HG02973 (cell line): ENCODE measurements around the gene FKBP7.
"Not testable (repeated sequence)": the region's sequence is repeated elsewhere in the genome, so short reads cannot be mapped to it uniquely, and the experiment has no call there.

Source experiments
- ATAC-seq: cut with Tn5 transposase; IDR thresholded peaks from one replicate; pipeline ENCODE4 v1.9.1; 2021; ENCODE audit warnings: moderate library complexity; ENCODE audit not compliant: unreplicated experiment

FKBP7 gene

DNA sequence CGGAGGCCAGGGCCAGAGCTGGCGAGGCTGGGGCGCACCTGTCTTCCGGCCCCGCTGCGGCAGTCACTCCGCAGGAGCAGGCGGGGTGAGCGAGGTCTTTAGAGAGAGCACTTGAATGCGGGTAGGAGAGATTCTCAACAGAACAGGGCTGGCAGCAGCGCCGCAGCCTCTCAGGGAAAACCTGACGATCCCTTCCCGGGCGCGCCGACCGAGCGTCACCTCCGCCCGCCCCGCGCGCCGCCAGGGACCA lies 28.0 kb downstream of the FKBP7 start:
- ATAC-seq = peak; percentile 53

DNA sequence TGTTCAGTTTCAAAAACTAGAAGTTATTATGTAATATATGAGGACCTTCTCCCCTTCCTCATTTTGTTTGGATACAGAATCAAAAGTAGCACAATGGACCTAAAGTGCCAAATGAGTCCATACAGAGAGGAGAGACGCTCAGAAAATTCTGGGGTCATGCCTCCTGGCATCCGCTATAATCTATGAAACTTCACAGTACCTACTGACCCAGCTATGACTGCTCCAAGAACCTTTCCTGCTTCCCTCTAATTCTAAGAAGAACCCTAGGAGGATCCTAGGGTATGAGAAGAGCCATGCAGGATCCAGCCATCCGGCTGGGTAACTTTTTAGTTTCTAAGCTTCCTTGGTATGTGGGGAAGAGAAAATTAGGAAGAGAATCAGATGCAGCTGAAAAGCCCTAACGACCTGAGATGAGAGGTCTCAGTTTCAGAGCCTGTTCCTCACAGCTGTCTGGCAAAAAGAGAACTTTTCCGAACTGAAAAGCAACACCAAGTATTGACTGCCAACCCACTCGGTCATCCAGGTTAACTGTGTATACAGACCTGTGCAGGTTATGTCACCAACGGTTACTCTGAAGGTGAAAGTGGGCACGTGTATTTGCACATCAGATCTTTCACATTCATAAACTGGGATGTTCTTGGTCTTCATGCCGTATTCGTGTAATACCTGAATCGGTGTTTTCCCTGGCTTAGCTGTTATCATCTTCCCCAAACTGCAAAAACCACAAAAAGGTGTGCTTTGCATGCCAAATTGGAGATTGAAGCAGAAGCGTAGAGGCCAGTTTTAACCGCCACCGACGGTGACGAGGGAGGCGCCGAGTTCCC lies 28.5 kb downstream of the FKBP7 start:
- ATAC-seq = no peak

DNA sequence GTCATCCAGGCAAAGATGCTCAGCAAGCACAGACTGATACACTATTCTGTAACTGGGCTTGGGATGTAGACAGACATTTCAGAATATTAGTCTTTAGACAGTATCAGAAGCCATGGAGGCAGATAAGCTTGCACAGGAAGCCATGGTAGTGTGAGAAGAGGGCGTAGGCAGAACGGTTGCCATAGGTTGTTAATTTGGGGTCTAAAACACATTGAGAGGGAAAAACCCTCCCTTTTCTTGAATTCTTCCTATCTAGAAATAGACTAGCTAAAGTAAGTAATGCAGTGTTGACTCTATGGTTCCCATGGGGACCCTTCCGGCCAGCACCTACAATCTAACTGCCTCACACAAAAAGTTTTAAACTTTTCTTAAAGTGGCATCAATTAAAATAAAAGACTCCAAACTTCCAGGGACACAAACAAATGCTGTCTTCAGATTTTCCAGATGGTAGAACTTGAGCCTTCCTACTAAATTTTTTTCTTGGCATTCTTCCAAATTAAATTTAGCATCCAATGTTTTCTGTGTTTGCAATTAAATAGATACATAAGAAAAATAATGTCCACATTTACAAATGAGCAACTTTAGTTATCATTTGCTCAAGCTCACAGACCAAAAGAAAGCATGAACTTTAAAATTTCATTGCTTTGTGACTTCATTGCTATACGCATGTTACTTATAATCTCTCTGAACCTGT lies 29.3 kb downstream of the FKBP7 start:
- no peak for ATAC-seq

DNA sequence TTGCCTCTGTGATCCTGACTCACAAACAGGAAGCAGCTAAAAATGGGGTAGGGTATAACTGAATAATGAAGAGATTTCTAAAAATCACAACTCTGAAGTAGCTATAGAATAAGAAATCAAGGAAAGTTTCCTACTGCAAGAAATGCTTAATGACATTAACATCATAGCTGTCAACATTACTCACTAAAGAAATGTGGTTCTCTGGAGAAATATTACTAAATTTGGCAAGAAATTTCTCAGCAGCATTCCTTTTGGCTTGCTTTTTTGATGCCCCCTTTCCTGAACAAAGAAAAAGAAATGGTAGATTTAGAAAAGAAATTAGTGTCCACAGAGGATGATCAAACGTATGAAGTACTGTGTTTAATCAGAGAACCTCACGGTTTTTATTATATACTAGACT lies 37.0 kb downstream of the FKBP7 start:
- no peak for ATAC-seq

DNA sequence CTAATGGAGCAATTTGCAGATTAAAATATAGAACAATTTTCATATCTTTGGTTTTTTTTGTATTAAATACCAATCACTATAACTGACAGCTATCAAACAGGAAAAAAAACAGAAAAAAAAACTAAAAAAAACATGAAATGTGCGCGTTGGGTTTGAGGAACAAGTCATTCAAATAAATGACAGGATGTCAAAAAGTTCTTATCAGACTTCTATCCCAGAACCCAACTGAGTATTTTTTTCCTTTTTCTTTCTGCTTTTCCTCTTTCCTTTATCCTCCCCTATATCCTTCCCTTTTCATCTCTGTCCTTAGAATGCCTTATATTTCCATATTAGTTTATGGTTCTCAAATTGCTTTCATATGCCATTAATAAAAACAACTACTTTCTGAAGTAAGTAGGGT lies 41.7 kb downstream of the FKBP7 start:
- no peak for ATAC-seq

DNA sequence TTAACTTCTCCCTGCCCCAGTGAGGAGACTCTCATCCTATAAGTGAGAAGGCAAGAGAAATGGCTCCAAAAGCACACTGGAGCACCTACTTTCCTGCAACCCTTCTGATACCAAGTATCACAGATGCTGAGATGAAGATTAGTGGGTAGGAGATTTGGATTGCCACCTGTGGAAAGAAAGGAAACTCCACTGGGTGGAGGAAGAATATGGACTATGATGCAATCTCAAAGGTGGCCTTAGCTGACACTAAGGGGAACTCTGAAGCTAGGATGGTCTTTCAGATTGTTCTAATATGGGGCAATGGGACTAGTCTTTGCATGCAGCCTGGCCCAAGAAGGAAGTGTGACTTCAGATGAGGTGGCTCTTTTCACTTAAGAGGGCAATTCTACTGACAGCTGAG lies 49.1 kb downstream of the FKBP7 start:
- no peak for ATAC-seq

DNA sequence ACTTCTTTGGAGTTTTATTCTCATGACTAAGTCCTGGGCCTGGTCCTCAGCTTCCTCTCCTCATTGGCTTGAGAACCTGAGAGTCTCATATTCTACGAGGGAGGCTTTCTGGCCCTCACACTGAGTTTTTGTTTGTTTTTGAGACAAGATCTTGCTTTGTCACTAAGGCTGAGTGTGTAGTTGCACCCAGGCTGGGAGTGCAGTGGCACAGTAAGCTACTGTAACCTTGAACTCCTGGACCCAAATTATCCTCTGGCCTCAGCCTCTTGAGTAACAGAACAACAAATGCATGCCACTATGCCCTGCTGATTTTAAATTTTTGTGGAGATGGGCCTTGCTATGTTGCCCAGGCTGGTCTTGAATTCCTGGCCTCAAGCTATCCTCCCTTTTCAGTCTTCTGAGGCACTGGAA lies 50.0 kb downstream of the FKBP7 start:
- no peak for ATAC-seq

DNA sequence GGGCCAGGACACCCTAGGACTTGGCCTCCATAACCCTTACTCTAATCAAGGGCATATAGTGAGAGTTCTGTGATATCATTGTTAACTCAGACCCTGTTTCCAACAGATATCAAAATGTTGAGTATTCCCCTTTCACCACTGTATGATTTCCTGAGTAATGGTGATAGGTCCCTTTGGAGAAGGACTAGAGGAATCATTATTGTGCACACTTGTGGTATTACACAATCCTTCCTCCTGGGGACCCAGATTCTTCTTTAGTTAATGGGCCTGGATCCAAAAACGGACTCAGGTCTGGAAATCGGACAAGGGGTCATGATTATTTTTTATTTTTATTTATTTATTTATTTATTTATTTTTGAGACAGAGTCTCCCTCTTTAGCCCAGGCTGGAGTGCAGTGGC lies 50.9 kb downstream of the FKBP7 start:
- no peak for ATAC-seq

DNA sequence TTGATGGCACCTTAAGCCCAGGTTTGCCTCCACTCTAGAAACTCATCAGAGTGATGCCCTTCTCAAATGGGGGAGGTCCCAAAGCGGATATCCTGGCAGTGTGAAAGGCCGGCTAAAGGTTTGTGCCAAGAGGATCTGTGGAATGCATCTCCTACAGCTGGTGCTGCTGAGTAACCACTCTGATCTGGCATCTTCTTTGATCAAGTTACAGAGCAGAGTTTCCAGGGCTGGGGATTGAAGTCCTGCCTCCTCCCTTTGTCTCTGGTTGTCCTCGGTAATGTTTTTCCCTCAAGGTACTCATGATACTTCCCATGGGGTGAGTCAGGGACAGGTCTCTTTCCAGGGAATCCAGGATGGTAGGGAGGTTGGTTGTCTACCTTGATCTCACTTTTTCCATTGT lies 52.0 kb downstream of the FKBP7 start:
- ATAC-seq = no peak

DNA sequence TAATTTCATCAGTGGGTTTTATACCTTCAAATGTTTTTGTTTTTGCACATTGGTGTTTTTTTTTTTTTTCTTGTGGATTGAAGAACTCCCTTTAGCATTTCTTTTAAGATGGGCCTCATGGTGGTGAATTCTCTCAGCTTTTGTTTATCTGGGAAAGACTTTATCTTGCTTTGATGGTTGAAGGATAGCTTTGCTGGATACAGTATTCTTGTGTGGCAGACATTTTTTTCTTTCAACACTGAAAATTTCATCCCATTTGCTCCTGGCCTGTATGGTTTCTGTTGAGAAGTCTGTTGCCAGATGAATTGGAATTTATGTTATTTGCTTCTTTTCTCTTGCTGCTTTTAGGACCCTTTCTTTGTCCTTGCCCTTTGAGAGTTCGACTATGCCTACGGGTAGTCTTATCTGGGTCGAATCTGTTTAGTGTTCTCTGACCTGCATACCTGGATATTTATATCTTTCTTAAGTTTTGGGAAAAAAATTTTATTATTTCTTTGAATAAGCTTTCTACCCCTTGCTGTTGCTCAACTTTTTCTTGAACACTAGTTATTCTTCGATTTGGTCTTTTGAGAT lies 53.1 kb downstream of the FKBP7 start:
- ATAC-seq = no peak

DNA sequence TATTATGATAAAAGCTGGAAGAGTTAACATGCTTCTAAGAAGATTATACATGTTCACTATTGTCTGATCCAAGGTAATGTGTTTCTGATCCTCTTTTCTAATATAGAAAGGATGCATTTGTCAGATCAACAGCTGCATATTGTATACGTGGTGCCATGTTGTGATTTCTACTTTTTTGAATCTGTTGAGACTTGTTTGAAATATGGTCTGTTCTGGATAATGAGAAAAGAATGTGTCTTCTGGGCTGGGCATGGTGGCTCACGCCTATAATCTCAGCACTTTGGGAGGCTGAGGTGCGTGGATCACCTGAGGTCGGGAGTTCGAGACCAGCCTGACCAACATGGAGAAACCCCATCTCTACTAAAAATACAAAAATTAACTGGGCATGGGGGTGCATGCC lies 54.7 kb downstream of the FKBP7 start:
- ATAC-seq = not testable (repeated sequence)

DNA sequence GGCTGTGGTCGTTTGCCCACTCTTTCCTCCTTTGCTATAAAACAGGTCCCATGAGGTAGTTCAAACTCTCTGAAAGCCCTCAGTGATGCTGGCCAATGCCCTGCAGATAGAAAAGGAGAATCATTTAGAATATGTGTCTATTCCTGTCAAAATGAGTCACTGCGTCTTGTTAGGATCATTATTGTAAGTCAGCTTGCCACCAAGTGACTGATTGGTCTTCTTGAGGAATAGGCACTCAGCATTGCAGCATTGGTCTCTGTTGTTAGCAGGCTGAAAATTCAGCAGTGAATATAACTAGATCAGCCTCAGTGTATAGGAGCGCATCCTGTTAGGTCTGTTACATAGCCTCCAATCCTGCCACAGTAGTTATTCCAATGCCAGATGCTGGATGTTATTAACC lies 56.3 kb downstream of the FKBP7 start:
- no peak for ATAC-seq

DNA sequence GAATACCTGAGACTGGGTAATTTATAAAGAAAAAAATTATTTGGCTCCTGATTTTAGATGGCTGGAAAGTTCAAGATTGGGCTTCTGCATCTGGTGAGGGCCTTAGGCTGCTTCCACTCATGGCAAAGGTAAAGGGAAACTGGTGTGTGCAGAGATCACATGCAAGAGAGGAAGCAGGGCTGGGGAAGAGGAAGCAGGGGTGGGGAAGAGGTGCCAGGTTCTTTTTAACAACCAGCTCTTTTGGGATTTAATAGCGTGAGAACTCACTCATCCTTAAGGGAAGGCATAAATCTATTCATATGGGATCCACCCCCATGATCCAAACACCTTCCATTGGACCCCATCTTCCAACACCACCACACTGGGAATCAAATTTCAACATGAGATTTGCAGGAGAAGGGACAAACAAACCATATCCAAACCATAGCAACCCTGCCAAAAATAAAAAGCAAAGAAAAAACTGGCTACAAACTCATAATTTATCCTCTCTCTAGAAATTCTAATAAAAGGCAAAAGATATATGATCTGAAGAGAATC lies 57.9 kb downstream of the FKBP7 start:
- ATAC-seq = no peak

DNA sequence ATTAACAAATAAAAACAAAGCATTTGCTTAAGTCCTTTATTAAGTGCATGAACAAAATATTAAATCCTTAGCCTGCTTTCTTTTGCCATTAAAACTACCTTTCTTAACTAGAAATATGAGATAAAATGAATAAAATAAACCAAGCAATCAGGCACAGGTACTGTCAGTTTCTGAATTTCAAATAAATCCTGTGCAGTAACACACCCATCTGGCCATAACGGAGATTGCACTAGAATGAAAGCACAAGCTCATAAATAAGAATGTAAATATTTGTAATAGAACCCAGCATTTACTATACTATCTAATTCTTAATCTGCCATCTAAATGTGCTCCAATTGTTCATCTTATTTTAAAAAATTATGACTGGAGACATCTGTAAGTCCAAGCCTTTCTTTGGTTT lies 59.3 kb downstream of the FKBP7 start:
- no peak for ATAC-seq

DNA sequence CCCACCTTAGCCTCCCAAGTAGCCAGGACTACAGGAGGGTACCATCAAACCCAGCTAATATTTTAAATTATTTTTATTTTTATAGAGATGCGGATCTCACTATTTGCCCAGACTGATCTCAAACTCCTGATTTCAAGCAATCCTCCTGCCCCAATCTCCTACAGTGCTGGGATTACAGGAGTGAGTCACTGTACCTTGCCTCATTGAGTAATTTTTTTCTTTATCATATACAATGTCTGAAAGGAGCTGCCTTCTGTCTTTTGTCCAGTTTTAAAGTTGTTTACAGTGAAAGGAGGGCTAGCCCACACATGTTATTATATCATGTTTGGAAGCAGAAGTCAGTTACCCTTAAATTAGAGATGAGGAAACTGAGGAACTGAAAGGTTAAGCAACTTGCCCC lies 60.0 kb downstream of the FKBP7 start:
- ATAC-seq = no peak

DNA sequence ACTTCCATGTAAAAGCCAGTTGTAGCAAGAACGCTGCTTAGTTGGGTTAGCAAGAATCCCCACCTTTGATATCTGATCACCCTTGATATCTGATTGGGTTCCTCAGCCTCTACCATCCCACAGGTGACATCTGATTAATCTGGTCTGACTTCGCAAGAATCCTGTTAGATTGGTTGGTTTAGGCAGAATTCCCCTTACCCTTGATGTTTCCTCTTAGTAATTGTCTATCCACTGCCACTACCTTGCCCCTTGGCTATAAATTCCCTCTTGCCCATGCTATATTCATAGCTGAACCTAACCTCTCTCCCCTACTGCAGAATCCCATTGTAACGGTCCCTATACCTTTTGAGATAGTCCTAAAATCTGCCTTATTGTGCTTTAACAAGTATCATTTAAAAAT lies 60.5 kb downstream of the FKBP7 start:
- no peak for ATAC-seq

DNA sequence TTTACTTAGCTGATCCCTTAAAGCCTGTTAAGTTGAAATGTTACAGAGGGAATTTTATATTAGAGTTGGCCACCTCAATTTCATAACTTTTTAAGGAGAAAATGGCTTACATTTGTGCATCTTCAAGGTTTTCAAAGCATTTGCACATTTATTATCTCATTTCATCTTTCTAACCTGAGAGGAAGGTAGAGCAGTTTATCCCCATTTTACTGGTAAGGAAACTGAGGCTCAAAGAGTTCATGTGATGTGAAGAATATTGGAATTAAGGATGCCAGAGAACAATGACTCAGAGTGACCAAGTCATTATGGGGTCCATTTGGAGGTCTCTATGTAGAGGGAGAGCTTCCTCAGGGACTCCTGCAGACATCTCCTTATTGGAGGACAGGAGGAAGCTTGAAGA lies 62.4 kb downstream of the FKBP7 start:
- no peak for ATAC-seq

DNA sequence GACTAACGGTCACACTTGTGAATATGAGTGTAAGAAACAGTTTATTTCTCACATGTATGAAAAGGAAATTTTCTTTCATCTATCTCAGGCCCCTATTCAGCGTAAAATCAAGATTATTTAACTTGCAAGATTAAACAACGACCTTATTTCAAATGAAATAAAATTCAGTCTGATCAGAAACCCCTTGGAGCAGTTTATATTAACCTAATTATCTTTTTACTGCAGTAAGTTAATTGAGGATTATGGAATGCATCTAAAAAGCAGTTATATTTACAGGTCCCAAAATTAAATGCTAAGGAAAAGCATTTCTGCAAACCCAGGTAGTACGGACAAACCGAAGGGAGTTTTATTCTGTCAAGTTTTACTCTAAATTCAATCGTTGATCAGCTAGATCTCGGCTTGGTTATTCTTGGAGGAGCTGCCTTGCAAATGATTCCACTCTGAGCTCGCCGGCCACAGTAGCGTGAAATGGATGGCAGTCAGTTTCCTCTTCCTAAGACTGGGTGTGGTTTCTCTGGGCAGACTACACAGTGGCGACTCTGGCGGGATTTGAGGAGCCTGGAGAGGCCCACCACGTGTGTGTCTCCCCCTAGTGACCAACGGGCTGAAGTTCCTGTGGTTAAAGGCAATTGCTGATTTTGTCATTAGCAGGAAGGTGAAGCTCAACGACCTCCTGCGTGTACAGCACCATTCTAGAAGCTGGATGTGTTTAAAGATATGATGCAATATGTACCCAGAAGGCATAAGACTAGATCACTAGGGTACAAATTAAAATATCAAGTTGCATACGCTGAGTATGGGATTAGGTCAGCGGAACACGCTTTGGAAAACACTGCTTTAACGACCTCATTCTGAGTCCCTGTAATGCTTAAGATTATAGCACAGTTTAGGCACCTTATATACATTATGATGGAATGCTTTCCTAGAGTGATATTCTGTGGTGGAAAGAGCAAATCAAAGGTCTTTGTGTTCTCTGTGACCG lies 63.8 kb downstream of the FKBP7 start:
- ATAC-seq = peak; percentile 82
